GM18505 (cell line): ENCODE measurements around the gene TAPBP.
"Not testable (repeated sequence)": the region's sequence is repeated elsewhere in the genome, so short reads cannot be mapped to it uniquely, and the experiment has no call there.

Experiments
- ATAC-seq: cut with Tn5 transposase; IDR thresholded peaks from one replicate; pipeline ENCODE4 v1.9.1; 2021; ENCODE audit not compliant: unreplicated experiment
- POLR2A ChIP-seq: IDR thresholded peaks from 4 replicates; pipeline ENCODE4 v1.6.1; 2011; ENCODE audit warnings: borderline replicate concordance; ENCODE audit not compliant: insufficient read depth, insufficient read length; ENCODE audit errors: extremely low read depth

The TAPBP gene

GRCh38 chr6:33313709-33314514 lies at the start of gene TAPBP:
TAPBP (minus strand) TSS chr6:33314078; CDS start chr6:33314041, 37 bp downstream.
- ATAC-seq = peak; percentile 30
- TF ChIP-seq POLR2A = peak; percentile 84

GRCh38 chr6:33363486-33363885 lies 49.6 kb upstream of the TAPBP start:
- not testable (repeated sequence) for ATAC-seq

- ATAC-seq = no peak
- TF ChIP-seq POLR2A = no peak
Observed at GRCh38 chr6:33359331-33359730, 45.5 kb upstream of the TAPBP start.

- not testable (repeated sequence) for ATAC-seq
Observed at GRCh38 chr6:33357160-33357871, 43.4 kb upstream of the TAPBP start.

GRCh38 chr6:33356295-33356694 lies 42.4 kb upstream of the TAPBP start:
- no peak for TF ChIP-seq POLR2A
- ATAC-seq = no peak

GRCh38 chr6:33355860-33356259 lies 42.0 kb upstream of the TAPBP start:
- not testable (repeated sequence) for ATAC-seq

GRCh38 chr6:33347816-33348215 lies 33.9 kb upstream of the TAPBP start:
- no peak for ATAC-seq
- no peak for TF ChIP-seq POLR2A

- ATAC-seq = not testable (repeated sequence)
Observed at GRCh38 chr6:33346972-33347371, 33.1 kb upstream of the TAPBP start.

- ATAC-seq = no peak
Observed at GRCh38 chr6:33344701-33345697, 31.1 kb upstream of the TAPBP start.

GRCh38 chr6:33343953-33344611 lies 30.2 kb upstream of the TAPBP start:
- no peak for ATAC-seq
- no peak for TF ChIP-seq POLR2A

More at GRCh38 chr6:33344701-33345697, 31.1 kb upstream of the TAPBP start:
- no peak for TF ChIP-seq POLR2A

GRCh38 chr6:33343606-33343952 lies 29.7 kb upstream of the TAPBP start:
- ATAC-seq = not testable (repeated sequence)

- TF ChIP-seq POLR2A = no peak
- no peak for ATAC-seq
Observed at GRCh38 chr6:33339193-33339592, 25.3 kb upstream of the TAPBP start.

- no peak for TF ChIP-seq POLR2A
Observed at GRCh38 chr6:33336495-33336894, 22.6 kb upstream of the TAPBP start.

More at GRCh38 chr6:33336495-33336894, 22.6 kb upstream of the TAPBP start:
- ATAC-seq = no peak
